ENCODE measurements around the gene EFCAB6. TPM values are rescaled to one million over a fixed set of nuclear protein-coding genes. Genes with fewer than 3 reads are reported as not detected.

EFCAB6 gene
- total RNA-seq, 1 donor from 2014 or later = 1.1 TPM

DNA sequence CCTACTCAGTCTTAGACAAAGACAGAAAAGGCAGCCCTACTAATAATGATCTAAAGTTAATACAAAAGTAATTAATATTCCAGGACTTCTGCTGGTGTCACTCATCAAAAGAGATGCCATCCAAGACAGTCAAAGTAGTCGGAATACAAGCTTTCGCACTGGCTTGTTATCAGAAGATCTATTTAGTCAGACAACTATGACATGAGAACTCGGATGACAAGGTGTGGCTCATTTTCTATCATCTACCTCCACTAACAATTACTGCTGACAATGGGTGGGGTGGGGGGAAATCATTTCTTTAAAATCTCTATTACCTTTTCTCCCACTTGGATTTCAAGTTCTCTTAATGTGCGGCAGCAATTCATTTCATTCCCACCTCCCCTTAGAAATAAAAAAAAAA is 56.7 kb downstream of the EFCAB6 start:
- H3K27me3 Mint-ChIP-seq (ENCODE audit: low read depth) = peaks cover 25% of the 10 kb centered on the region
- H3K9me3 Mint-ChIP-seq (ENCODE audit: low read depth) = peaks cover 11% of the 10 kb centered on the region
- peaks cover 3% of the 10 kb centered on the region for H3K36me3 Mint-ChIP-seq (ENCODE audit: low read depth)
- TF ChIP-seq, protein P1, sequence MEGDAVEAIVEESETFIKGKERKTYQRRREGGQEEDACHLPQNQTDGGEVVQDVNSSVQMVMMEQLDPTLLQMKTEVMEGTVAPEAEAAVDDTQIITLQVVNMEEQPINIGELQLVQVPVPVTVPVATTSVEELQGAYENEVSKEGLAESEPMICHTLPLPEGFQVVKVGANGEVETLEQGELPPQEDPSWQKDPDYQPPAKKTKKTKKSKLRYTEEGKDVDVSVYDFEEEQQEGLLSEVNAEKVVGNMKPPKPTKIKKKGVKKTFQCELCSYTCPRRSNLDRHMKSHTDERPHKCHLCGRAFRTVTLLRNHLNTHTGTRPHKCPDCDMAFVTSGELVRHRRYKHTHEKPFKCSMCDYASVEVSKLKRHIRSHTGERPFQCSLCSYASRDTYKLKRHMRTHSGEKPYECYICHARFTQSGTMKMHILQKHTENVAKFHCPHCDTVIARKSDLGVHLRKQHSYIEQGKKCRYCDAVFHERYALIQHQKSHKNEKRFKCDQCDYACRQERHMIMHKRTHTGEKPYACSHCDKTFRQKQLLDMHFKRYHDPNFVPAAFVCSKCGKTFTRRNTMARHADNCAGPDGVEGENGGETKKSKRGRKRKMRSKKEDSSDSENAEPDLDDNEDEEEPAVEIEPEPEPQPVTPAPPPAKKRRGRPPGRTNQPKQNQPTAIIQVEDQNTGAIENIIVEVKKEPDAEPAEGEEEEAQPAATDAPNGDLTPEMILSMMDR (IDR thresholded peaks at IDR 0.05) = no peak
- no peaks in the 10 kb centered on the region for H3K4me1 Mint-ChIP-seq (ENCODE audit: low read depth)
- H3K4me3 Mint-ChIP-seq (ENCODE audit: unreplicated experiment) = no peak overlapping the region
- no peak overlapping the region for H3K27ac Mint-ChIP-seq (ENCODE audit: unreplicated experiment)
- no peak for DNase-seq (ENCODE audit: low spot score)

DNA sequence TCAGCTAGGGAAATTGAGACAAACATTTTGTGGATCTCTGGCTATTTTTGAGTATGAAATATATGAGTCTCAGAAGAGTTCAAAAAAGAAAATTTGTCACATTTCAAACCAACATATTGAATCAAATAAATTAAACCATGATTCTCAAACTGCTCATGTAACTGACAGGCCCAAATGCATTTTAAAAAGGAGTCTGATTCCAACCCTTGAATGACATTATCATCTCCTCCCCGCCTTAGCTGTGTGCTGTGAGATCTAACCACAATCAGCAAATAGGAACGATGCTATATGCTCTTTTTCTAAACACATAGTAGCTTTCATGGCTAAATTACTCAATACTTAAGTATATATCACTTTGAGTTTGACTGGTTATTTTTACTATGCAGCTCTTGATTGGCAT is 57.1 kb downstream of the EFCAB6 start:
- peaks cover 28% of the 10 kb centered on the region for H3K27me3 Mint-ChIP-seq (ENCODE audit: low read depth)
- TF ChIP-seq, protein P1 (IDR thresholded peaks at IDR 0.05) = no peak

DNA sequence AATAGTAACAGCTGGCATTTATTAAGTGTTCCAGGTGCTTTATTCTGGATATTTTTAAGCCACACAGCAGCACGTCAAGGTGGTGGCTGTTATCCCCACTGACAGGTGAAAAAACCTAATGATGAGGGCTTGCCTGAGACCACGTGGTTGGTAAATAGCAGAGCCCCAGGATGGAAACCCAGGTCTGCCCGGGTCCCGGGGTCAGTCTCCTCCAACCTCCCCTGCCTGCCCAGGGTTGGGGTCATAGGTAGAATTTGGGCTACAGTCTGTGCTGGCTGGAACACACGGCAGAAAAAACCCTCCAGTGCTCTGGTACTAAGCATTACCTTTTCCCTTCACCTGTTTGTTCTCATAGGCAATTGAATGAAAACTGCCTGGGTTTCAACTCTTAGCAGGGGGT is 57.9 kb downstream of the EFCAB6 start:
- peaks cover 11% of the 10 kb centered on the region for H3K9me3 Mint-ChIP-seq (ENCODE audit: low read depth)
- H3K27ac Mint-ChIP-seq (ENCODE audit: unreplicated experiment) = no peak overlapping the region
- no peak overlapping the region for H3K4me3 Mint-ChIP-seq (ENCODE audit: unreplicated experiment)
- TF ChIP-seq, protein P1 (IDR thresholded peaks at IDR 0.05) = no peak
- DNase-seq (ENCODE audit: low spot score) = no peak
- H3K36me3 Mint-ChIP-seq (ENCODE audit: low read depth) = peaks cover 3% of the 10 kb centered on the region
- H3K4me1 Mint-ChIP-seq (ENCODE audit: low read depth) = no peaks in the 10 kb centered on the region
- peaks cover 34% of the 10 kb centered on the region for H3K27me3 Mint-ChIP-seq (ENCODE audit: low read depth)

More for the DNA sequence above, 57.1 kb downstream of the EFCAB6 start:
- no peak overlapping the region for H3K27ac Mint-ChIP-seq (ENCODE audit: unreplicated experiment)
- H3K4me3 Mint-ChIP-seq (ENCODE audit: unreplicated experiment) = no peak overlapping the region
- peaks cover 3% of the 10 kb centered on the region for H3K36me3 Mint-ChIP-seq (ENCODE audit: low read depth)
- H3K4me1 Mint-ChIP-seq (ENCODE audit: low read depth) = no peaks in the 10 kb centered on the region
- DNase-seq (ENCODE audit: low spot score) = no peak
- peaks cover 11% of the 10 kb centered on the region for H3K9me3 Mint-ChIP-seq (ENCODE audit: low read depth)

DNA sequence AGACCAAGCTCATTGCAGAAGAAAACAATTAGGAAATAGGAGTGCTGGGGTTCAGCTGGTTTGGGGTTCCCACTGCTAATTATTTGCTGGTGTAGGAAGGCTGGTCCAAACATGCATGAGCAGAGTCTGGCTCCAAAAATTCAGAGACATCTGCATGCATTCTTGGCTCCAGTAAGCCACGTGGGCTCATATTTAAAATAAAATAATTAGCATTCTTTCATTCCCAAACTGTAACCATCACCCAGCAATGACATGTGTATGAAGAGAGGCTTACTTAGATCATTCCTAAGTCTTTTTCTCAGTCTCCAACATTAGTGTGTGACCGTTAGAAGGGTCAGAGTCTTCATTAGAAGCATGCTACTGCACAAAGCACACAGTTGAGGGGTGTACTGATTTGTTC is 58.4 kb downstream of the EFCAB6 start:
- Mint-ChIP-seq H3K27ac (ENCODE audit: unreplicated experiment) (no peak overlapping the region), H3K4me3 (ENCODE audit: unreplicated experiment) (no peak overlapping the region), H3K27me3 (ENCODE audit: low read depth) (peaks cover 38% of the 10 kb centered on the region), H3K4me1 (ENCODE audit: low read depth) (no peaks in the 10 kb centered on the region), H3K9me3 (ENCODE audit: low read depth) (peaks cover 11% of the 10 kb centered on the region), H3K36me3 (ENCODE audit: low read depth) (peaks cover 3% of the 10 kb centered on the region)
- TF ChIP-seq, protein P1 (IDR thresholded peaks at IDR 0.05) = no peak
- DNase-seq (ENCODE audit: low spot score) = no peak

DNA sequence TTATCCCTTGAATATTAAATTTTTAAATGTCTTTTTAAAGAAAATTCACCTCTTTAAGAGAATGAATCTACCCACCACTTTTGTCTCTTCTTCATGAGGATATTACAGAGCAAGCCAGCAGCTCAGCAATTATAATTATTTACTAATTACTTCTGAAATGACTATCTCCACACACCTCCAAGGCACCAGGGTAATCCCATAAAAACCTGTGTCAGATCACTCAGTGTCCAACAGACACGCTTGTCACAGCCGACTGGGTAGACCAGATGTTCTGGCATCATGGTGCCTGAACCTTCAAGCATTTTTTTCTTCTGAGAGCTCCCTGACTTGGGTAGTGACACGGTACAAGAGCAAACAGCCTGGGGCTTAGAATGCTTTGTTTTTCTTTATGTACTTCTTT is 61.4 kb downstream of the EFCAB6 start:
- TF ChIP-seq, protein P1 (IDR thresholded peaks at IDR 0.05) = no peak
- Mint-ChIP-seq H3K4me3 (ENCODE audit: unreplicated experiment) (no peak overlapping the region), H3K4me1 (ENCODE audit: low read depth) (no peaks in the 10 kb centered on the region), H3K9me3 (ENCODE audit: low read depth) (no peaks in the 10 kb centered on the region), H3K36me3 (ENCODE audit: low read depth) (peaks cover 3% of the 10 kb centered on the region), H3K27me3 (ENCODE audit: low read depth) (peaks cover 45% of the 10 kb centered on the region), H3K27ac (ENCODE audit: unreplicated experiment) (no peak overlapping the region)
- no peak for DNase-seq (ENCODE audit: low spot score)

Data from chondrocyte (in vitro differentiated cells).